Measurements from ENCODE around the gene CT45A5.
"Not testable (repeated sequence)": the region's sequence is repeated elsewhere in the genome, so short reads cannot be mapped to it uniquely, and the experiment has no call there.

Gene CT45A5, protein sequence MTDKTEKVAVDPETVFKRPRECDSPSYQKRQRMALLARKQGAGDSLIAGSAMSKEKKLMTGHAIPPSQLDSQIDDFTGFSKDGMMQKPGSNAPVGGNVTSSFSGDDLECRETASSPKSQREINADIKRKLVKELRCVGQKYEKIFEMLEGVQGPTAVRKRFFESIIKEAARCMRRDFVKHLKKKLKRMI

DNA sequence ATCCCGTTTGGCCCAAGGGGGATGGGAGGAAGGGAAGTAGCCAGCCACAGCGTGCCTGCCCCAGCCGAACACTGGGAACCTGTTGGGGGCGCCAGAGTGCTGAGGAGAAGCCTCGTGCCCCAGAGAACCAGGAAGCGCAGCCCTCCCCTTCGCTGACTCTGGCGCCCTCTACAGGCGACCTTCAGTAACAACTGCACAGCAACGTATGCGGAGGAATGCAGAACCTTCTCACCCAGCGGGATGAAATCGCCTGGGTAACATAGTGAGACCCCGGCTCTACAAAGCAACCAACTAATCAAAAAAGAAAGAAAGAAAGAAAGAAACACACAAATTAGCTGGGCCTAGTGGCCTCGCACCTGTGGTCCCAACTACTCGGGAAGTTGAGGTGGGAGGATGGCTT is at the start of gene CT45A5:
Gene CT45A5, minus strand, starts transcription at position 101 of the 400 bp plus-strand sequence. CDS start 3,774 bp downstream, outside the sequence.
- not testable (repeated sequence) for DNase-seq

DNA sequence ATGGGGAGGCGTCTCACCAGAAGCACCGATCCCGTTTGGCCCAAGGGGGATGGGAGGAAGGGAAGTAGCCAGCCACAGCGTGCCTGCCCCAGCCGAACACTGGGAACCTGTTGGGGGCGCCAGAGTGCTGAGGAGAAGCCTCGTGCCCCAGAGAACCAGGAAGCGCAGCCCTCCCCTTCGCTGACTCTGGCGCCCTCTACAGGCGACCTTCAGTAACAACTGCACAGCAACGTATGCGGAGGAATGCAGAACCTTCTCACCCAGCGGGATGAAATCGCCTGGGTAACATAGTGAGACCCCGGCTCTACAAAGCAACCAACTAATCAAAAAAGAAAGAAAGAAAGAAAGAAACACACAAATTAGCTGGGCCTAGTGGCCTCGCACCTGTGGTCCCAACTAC is 34.6 kb upstream of the CT45A5 start, which contains the start of gene CT45A2:
Gene CT45A2, minus strand, starts transcription at position 101 of the 400 bp plus-strand sequence. CDS start 3,747 bp downstream, outside the sequence.
- DNase-seq: not testable (repeated sequence)

DNA sequence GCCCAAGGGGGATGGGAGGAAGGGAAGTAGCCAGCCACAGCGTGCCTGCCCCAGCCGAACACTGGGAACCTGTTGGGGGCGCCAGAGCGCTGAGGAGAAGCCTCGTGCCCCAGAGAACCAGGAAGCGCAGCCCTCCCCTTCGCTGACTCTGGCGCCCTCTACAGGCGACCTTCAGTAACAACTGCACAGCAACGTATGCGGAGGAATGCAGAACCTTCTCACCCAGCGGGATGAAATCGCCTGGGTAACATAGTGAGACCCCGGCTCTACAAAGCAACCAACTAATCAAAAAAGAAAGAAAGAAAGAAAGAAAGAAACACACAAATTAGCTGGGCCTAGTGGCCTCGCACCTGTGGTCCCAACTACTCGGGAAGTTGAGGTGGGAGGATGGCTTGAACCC is 17.4 kb upstream of the CT45A5 start, which contains the start of gene CT45A6:
Gene CT45A6, minus strand, starts transcription at position 101 of the 400 bp plus-strand sequence. CDS start 3,794 bp downstream, outside the sequence.
- not testable (repeated sequence) for DNase-seq

DNA sequence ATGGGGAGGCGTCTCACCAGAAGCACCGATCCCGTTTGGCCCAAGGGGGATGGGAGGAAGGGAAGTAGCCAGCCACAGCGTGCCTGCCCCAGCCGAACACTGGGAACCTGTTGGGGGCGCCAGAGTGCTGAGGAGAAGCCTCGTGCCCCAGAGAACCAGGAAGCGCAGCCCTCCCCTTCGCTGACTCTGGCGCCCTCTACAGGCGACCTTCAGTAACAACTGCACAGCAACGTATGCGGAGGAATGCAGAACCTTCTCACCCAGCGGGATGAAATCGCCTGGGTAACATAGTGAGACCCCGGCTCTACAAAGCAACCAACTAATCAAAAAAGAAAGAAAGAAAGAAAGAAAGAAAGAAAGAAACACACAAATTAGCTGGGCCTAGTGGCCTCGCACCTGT is 17.2 kb downstream of the CT45A5 start, which contains the start of gene CT45A3:
Gene CT45A3, minus strand, starts transcription at position 101 of the 400 bp plus-strand sequence. CDS start 3,747 bp downstream, outside the sequence.
- not testable (repeated sequence) for DNase-seq

DNA sequence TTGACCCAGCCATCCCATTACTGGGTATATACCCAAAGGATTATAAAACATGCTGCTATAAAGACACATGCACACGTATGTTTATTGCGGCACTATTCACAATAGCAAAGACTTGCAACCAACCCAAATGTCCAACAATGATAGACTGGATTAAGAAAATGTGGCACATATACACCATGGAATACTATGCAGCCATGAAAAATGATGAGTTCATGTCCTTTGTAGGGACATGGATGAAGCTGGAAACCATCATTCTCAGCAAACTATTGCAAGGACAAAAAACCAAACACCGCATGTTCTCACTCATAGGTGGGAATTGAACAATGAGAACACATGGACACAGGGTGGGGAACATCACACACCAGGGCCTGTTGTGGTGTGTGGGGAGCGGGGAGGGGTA is 40.6 kb downstream of the CT45A5 start:
- DNase-seq: not testable (repeated sequence)

DNA sequence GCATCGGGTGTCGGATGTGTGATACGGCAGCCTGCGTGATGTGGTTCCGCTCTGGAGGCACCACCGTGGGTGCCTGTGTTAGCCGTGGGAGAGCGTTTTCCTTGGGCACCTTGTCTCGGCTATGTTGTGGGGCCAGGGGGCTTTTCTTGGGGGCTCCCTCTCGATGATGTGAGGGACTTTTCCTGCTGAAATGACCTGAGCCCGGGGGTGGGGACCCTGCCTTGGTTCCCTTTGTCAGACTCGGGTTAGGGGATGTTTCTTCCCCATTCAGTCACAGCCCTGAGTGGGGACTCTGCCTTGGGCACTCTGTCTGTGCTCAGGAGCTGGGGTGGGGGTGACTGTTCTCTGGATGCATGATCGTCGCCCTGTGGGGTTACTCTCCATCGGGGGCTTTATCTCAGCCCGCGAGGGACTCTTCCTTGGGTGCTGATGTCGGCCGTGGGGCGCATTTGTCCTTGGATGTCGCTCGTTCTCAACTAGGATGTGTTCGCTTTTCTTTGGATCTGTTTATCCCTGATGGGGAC is 44.0 kb downstream of the CT45A5 start:
- no peak for DNase-seq

DNA sequence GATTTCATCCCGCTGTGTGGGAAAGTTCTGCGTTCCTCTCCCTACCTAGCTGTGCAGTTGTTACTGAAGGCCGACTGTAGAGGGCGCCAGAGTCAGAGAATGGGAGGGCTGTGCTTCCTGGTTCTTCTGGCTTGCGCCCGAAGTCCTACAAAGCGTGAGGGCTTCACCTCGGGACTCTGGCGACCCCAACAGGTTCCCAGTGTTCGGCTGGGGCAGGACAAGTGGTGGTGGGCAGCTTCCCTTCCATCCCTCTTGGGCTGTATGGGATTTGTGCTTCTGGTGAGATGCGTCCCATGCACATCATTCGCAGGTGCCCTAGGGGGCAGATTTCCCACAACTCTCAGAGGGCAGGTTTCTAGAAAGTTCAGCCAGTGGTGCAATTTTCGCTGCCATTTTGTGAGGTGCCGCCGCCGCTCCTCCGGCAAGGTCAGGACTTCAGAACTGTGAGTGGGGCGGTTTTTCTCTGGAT is 44.6 kb downstream of the CT45A5 start:
- no peak for DNase-seq

DNA sequence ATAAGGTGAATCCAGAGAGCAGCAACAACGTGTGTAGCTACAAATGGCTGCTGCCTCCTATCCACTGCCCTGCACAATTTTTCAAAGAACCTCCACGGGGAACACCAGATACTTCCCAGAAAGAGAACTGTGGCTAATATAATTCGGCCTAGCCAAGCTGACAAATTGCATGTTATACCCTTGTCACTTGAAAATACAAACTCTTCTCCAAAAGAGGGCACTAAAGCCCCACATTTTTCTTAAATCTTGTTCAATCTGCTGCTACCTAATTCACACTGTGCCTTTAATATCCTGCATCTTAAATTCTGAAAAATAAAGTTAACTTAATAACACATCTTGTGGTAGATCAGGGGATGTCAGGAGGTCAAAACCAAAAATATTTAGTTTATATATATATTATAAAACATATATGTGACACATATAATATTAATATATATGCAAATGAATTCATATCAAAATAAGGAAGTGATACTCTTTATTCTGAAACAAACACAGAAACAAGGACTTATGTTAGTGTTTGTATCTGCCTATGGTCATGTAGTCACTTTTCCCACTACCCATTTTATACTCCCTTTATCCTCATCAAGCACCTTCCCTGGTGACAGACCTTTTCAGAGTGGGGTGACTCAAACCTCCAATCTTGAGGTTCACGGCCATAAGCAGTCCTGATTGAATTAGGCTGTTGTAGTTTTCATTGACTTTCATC is 47.8 kb downstream of the CT45A5 start:
- no peak for DNase-seq

DNA sequence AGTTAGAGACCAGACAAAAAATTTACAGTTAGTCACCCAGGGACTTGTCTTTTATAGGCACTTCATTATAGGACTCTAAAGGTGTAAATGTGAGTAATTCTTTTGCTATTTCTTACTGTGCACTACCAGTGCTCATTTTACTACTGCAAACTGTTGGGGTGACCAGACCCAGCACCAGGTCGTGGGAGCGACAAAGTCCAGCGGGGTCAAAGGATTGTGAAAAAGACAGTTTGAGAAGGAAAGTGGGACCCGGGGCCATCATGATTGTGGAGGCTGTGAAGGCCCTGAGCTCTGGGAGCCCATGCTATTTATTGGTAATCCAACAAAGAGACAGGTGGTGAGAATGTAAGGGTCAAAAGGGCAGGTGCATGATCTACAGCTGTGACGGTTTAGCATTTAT is 50.6 kb downstream of the CT45A5 start:
- not testable (repeated sequence) for DNase-seq

Data from amygdala (tissue), 56 donors.